Hepatocyte (in vitro differentiated cells): ENCODE results near the gene ZNF205. TPM values are rescaled to one million over a fixed set of nuclear protein-coding genes. Genes with fewer than 3 reads are reported as not detected.
A peak's percentile ranks its signal among the peaks of the same experiment; 100 is the strongest.

ENCODE experiments used
- DNase-seq: peaks from one replicate; pipeline ENCODE4 v3.0.0-alpha.2; 2016; ENCODE audit warnings: low spot score
- H2AFZ ChIP-seq: fragments of 200-600 bp; sonication (generic); 2 replicates; pipeline ENCODE4 v1.6.0; 2016; ENCODE audit warnings: antibody characterized with exemption, mild to moderate bottlenecking
- H3K27ac ChIP-seq: fragments of 200-600 bp; sonication (generic); 2 replicates; pipeline ENCODE4 v1.5.1; 2016; ENCODE audit warnings: mild to moderate bottlenecking
- H3K27me3 ChIP-seq: fragments of 200-600 bp; sonication (generic); 2 replicates; pipeline ENCODE4 v1.6.1; 2016
- H3K36me3 ChIP-seq: fragments of 200-600 bp; sonication (generic); replicated peaks from 2 replicates; pipeline ENCODE4 v1.5.1; 2016; ENCODE audit warnings: low read depth; ENCODE audit not compliant: insufficient read depth
- H3K4me1 ChIP-seq: fragments of 200-600 bp; sonication (generic); 2 replicates; pipeline ENCODE4 v1.5.1; 2016; ENCODE audit warnings: mild to moderate bottlenecking, moderate library complexity; ENCODE audit not compliant: insufficient read depth
- H3K4me2 ChIP-seq: fragments of 200-600 bp; sonication (generic); 2 replicates; pipeline ENCODE4 v1.6.0; 2016
- H3K4me3 ChIP-seq: fragments of 200-600 bp; sonication (generic); 2 replicates; pipeline ENCODE4 v1.5.1; 2016; ENCODE audit warnings: mild to moderate bottlenecking
- H3K79me2 ChIP-seq: fragments of 200-600 bp; sonication (generic); 2 replicates; pipeline ENCODE4 v1.6.0; 2017; ENCODE audit warnings: mild to moderate bottlenecking
- H3K9me2 ChIP-seq: fragments of 200-600 bp; sonication (generic); replicated peaks from 2 replicates; pipeline ENCODE4 v1.6.0; 2017; ENCODE audit warnings: mild to moderate bottlenecking; ENCODE audit not compliant: insufficient read depth
- H3K9me3 ChIP-seq: fragments of 200-600 bp; sonication (generic); 2 replicates; pipeline ENCODE4 v1.5.1; 2016; ENCODE audit warnings: low read depth, mild to moderate bottlenecking
- H4K20me1 ChIP-seq: fragments of 200-600 bp; sonication (generic); 2 replicates; pipeline ENCODE4 v1.6.0; 2016; ENCODE audit warnings: mild to moderate bottlenecking; ENCODE audit not compliant: insufficient read depth, poor library complexity, severe bottlenecking
- EZH2 ChIP-seq: fragments of 200-600 bp; sonication (generic); IDR thresholded peaks from 2 replicates; pipeline ENCODE4 v1.6.1; 2016; ENCODE audit warnings: antibody characterized with exemption, mild to moderate bottlenecking, borderline replicate concordance
- EZH2phosphoT487 ChIP-seq: fragments of 200-600 bp; sonication (generic); IDR thresholded peaks from one replicate; pipeline ENCODE4 v1.6.1; 2018; ENCODE audit warnings: antibody characterized with exemption, mild to moderate bottlenecking, low read depth, moderate library complexity; ENCODE audit not compliant: unreplicated experiment, severe bottlenecking
- WGBS: methylation state at CpG from one replicate; pipeline ENCODE4 v1.1.6; 2016; ENCODE audit warnings: low lambda C conversion rate; ENCODE audit errors: missing lambda C conversion rate; 5-methylcytosine and 5-hydroxymethylcytosine counted together
- polyA plus RNA-seq: library from polyadenylated mRNA; unstranded; fragments of >200 nt; fragmentation: Nextera tagmentation; extraction: Ambion mirVana; gene quantifications from 2 replicates; pipeline ENCODE4 v1.2.1, GENCODE V29; 2016
- total RNA-seq: library from RNA; depleted of rRNA; stranded (reverse); fragments of >200 nt; gene quantifications from 2 replicates; pipeline ENCODE4 v1.2.3, GENCODE V29; 2014
- TF ChIP-seq, protein P1 (sequence below): fragments of 200-600 bp; sonication (generic); IDR thresholded peaks from 2 replicates; pipeline ENCODE4 v1.5.1; 2016; ENCODE audit warnings: antibody characterized with exemption, mild to moderate bottlenecking; ENCODE audit not compliant: poor library complexity

Gene ZNF205
- total and polyA plus RNA-seq, 2 experiments from 2014 or later = 12.3 to 12.6 TPM

DNA sequence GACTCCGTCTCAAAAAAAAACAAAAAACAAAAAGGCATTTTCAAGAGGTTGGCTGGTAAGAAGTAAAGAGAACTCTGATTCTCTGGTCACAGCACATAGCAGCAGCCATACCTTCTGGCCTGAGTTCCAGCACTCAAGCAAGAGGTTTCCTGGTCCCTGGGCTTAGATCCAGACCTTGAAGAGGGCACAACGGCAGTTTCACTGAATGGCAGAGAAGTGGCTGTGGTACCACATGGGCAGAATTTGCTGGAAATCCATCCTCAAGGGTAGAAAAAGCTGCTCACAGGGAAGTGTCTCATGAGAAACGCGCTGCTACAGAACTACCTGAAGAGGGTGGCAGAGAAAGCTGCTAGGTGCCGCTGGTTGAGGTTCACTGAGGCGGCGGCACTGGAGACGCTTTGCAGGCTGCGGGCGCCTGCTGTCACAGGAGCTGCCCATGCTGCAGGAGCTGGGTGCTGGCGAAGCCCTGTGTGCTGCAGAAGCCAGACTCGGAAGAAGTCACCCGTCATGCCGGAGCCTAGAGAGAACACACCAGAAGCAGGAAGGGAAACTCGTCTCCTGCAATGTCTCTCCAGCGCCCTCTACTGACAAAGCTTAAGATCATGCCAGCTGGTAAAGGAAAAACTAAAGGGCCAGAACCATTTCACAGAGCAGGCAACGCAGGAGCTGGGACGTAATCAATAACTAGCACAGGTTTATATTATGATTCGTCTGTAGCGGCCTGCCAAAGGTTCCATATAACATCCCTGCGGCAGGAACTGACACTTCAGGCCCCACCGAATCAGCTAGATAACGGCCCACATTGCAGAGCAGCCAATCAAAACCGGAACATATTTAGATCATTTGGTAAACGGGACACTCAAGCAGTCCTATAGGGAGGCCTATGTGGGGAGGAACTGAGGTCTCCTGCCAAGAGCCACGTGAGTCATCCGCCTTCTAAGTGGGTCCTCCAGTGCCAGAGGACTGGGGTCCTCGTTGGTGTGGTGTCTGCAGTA is 17.0 kb downstream of the ZNF205 start:
- H2AFZ ChIP-seq = no peak overlapping the region

DNA sequence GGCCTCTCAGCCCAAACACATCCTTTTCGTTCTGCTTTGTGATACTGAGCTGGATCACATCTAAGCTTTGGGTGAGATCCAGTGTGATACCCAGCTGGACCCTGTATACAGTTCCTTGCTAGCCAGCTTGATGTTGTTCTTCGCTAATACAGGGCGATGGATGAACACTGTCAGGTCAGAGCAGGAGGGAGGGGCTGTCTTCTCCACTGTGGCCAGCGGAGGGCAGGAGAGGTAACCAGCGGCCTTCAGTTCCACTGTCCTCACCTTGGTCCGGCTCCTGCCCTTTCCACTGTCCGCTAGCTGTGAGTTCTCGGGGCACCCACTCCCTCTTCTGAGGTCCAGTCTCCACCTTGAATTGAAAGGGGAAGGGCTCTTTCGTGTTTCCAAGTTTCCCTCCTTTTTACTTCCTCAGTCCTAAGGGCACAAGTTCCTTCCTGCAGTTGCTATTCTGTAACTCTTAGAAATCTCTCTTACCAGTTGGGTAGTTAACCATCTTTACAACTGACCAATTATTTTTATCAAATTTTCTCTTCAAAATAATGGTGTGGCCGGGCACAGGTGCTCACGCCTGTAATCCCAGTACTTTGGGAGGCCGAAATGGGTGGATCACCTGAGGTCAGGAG is 19.5 kb downstream of the ZNF205 start:
- peak; percentile 76 for DNase-seq
- Histone ChIP-seq H3K27ac (no peak overlapping the region), H3K79me2 (peaks cover 46% of the 10 kb centered on the region), H3K9me3 (no peaks in the 10 kb centered on the region), H3K4me3 (no peak overlapping the region), H2AFZ (no peak overlapping the region), H3K27me3 (no peaks in the 10 kb centered on the region), H3K4me1 (peaks cover 18% of the 10 kb centered on the region), H3K36me3 (no peaks in the 10 kb centered on the region), H3K4me2 (no peak overlapping the region), H3K9me2 (no peaks in the 10 kb centered on the region), H4K20me1 (no peaks in the 10 kb centered on the region)
- WGBS = 73% methylated on average over 12 of the region's 12 CpGs
- TF ChIP-seq, protein P1, sequence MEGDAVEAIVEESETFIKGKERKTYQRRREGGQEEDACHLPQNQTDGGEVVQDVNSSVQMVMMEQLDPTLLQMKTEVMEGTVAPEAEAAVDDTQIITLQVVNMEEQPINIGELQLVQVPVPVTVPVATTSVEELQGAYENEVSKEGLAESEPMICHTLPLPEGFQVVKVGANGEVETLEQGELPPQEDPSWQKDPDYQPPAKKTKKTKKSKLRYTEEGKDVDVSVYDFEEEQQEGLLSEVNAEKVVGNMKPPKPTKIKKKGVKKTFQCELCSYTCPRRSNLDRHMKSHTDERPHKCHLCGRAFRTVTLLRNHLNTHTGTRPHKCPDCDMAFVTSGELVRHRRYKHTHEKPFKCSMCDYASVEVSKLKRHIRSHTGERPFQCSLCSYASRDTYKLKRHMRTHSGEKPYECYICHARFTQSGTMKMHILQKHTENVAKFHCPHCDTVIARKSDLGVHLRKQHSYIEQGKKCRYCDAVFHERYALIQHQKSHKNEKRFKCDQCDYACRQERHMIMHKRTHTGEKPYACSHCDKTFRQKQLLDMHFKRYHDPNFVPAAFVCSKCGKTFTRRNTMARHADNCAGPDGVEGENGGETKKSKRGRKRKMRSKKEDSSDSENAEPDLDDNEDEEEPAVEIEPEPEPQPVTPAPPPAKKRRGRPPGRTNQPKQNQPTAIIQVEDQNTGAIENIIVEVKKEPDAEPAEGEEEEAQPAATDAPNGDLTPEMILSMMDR = peak; percentile 50
- TF ChIP-seq EZH2 = no peak
- TF ChIP-seq EZH2phosphoT487 = no peak

More for the DNA sequence above, 17.0 kb downstream of the ZNF205 start:
- no peaks in the 10 kb centered on the region for H4K20me1 ChIP-seq
- peaks cover 18% of the 10 kb centered on the region for H3K4me1 ChIP-seq
- no peaks in the 10 kb centered on the region for H3K9me2 ChIP-seq
- peak; percentile 91 for DNase-seq
- H3K4me3 ChIP-seq = no peak overlapping the region
- H3K9me3 ChIP-seq = no peaks in the 10 kb centered on the region
- H3K27ac ChIP-seq = peak overlapping the region; percentile 41
- peaks cover 37% of the 10 kb centered on the region for H3K79me2 ChIP-seq
- no peaks in the 10 kb centered on the region for H3K27me3 ChIP-seq
- WGBS = 54% methylated on average over 28 of the region's 28 CpGs
- no peak for TF ChIP-seq EZH2phosphoT487
- TF ChIP-seq, protein P1 = peak; percentile 83
- H3K4me2 ChIP-seq = peak overlapping the region; percentile 70
- H3K36me3 ChIP-seq = no peaks in the 10 kb centered on the region

DNA sequence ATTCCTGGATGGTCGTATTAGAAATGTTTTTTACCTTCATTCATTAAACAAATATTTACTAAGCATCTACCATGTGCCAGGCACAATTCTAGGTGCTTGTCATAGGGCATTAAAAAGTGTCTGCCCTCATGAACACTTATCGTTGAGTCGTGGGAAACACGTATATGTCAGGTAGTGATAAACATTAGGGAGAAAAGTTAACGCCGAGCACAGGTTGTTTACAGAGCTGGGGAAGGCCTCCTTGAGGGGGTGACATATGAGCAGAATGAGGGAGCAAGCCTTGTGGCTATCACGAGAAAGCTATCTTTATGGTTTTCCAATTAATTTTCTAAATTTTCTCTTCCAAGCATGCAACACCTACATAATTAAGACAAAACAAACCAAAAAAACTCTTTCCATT is 21.5 kb downstream of the ZNF205 start:
- DNase-seq = no peak
- H3K36me3 ChIP-seq = no peaks in the 10 kb centered on the region
- H3K9me3 ChIP-seq = no peaks in the 10 kb centered on the region
- H3K27ac ChIP-seq = peak overlapping the region; percentile 96
- TF ChIP-seq EZH2 (no peak), EZH2phosphoT487 (no peak)
- TF ChIP-seq, protein P1 = no peak
- no peaks in the 10 kb centered on the region for H3K9me2 ChIP-seq
- H2AFZ ChIP-seq = peak overlapping the region; percentile 13
- H3K27me3 ChIP-seq = no peaks in the 10 kb centered on the region
- H3K4me1 ChIP-seq = peaks cover 16% of the 10 kb centered on the region
- H3K4me2 ChIP-seq = peak overlapping the region; percentile 92
- H3K4me3 ChIP-seq = peak overlapping the region; percentile 68
- H4K20me1 ChIP-seq = no peaks in the 10 kb centered on the region
- peaks cover 43% of the 10 kb centered on the region for H3K79me2 ChIP-seq
- WGBS = 17% methylated on average over 7 of the region's 7 CpGs
